Endothelial cell of umbilical vein (primary cell): ENCODE results near the gene CAMTA1. TPM values are rescaled to one million over a fixed set of nuclear protein-coding genes. Genes with fewer than 3 reads are reported as not detected.

ENCODE experiments used
- BruUV-seq: library from RNA; stranded (reverse); fragments of 400-500 nt; replicated peaks from 2 replicates; lab custom pipeline; 2021; lab: Mats Ljungman, UMichigan
- CTCF ChIA-PET: fragments of 300-600, 350-600 bp; sonication (Branson Sonifier 250); formaldehyde crosslinking; loops from one replicate; lab custom pipeline; 2021; ENCODE audit warnings: antibody characterized with exemption, inconsistent platforms; lab: Charles Lee
- POLR2A ChIA-PET: fragments of 300-600, 350-600 bp; sonication (Branson Sonifier 250); formaldehyde crosslinking; loops from one replicate; lab custom pipeline; 2021; ENCODE audit warnings: antibody characterized with exemption, inconsistent platforms; lab: Charles Lee
- DNase-seq: peaks from one replicate; pipeline ENCODE4 v3.0.0-alpha.2; 2011; ENCODE audit warnings: low read depth, low spot score
- FAIRE-seq: peaks from 2 replicates; lab custom pipeline; 2011; peaks lifted over from hg19 to GRCh38; lab: Jason Lieb, UNC
- H2AFZ ChIP-seq: 2 replicates; pipeline ENCODE4 v1.6.0; 2012; ENCODE audit warnings: low read depth, low read length, control low read depth, inconsistent platforms
- H3K27ac ChIP-seq: 2 replicates; pipeline ENCODE4 v1.5.1; 2011; ENCODE audit warnings: low read depth, mild to moderate bottlenecking, control low read depth, low read length, moderate library complexity; ENCODE audit not compliant: insufficient read depth
- H3K27me3 ChIP-seq, 2 experiments: 2 replicates each; pipeline versions ENCODE4 v1.6.0 to v1.6.1; 2011; ENCODE audit warnings: low read length in 2 of 2, mixed read lengths in 1 of 2; ENCODE audit not compliant: control insufficient read depth in 2 of 2, insufficient read depth in 2 of 2
- H3K36me3 ChIP-seq, 2 experiments: 2 replicates in 1 of 2; 3 replicates in 1 of 2; pipeline ENCODE4 v1.5.1; 2011; ENCODE audit warnings: low read length in 2 of 2, mild to moderate bottlenecking in 1 of 2, moderate library complexity in 1 of 2; ENCODE audit not compliant: control insufficient read depth in 2 of 2, insufficient read depth in 2 of 2; ENCODE audit errors: extremely low read depth in 1 of 2
- H3K4me1 ChIP-seq: 3 replicates; pipeline ENCODE4 v1.5.1; 2011; ENCODE audit warnings: mild to moderate bottlenecking, low read length; ENCODE audit not compliant: control insufficient read depth, insufficient read depth; ENCODE audit errors: extremely low read depth
- H3K4me2 ChIP-seq: 2 replicates; pipeline ENCODE4 v1.6.1; 2011; ENCODE audit warnings: low read length, control low read depth, mixed read lengths; ENCODE audit not compliant: insufficient read depth
- H3K4me3 ChIP-seq, 3 experiments: fragments of 200-600 bp in 1 of 3; sonication (generic), shearing (Covaris generic) in 1 of 3; replicated peaks in 1 of 3; 2 replicates each; pipeline ENCODE4 v1.5.1; 2011 to 2016; ENCODE audit warnings: control low read depth in 3 of 3, low read length in 3 of 3, mild to moderate bottlenecking in 2 of 3, inconsistent platforms in 1 of 3, low read depth in 1 of 3, moderate library complexity in 1 of 3; ENCODE audit not compliant: insufficient read depth in 1 of 3
- H3K79me2 ChIP-seq: 2 replicates; pipeline ENCODE4 v1.6.0; 2012; ENCODE audit warnings: low read length, inconsistent platforms; ENCODE audit not compliant: control insufficient read depth, insufficient read depth
- H3K9ac ChIP-seq: replicated peaks from 2 replicates; pipeline ENCODE3; 2011; ENCODE audit warnings: low read length, control low read depth; ENCODE audit not compliant: insufficient read depth; ENCODE audit errors: extremely low read depth
- H3K9me1 ChIP-seq: replicated peaks from 3 replicates; pipeline ENCODE4 v1.6.0; 2011; ENCODE audit warnings: mild to moderate bottlenecking, low read length; ENCODE audit not compliant: control insufficient read depth, insufficient read depth; ENCODE audit errors: extremely low read depth
- H3K9me3 ChIP-seq: replicated peaks from 2 replicates; pipeline ENCODE4 v1.5.1; 2012; ENCODE audit warnings: low read length, inconsistent platforms; ENCODE audit not compliant: control insufficient read depth, insufficient read depth
- H4K20me1 ChIP-seq: replicated peaks from 2 replicates; pipeline ENCODE3; 2011; ENCODE audit warnings: mild to moderate bottlenecking, low read length; ENCODE audit not compliant: control insufficient read depth, insufficient read depth; ENCODE audit errors: extremely low read depth
- CTCF ChIP-seq, 2 donors: IDR thresholded peaks; 1 replicate in 1 of 2; 2 replicates in 1 of 2; pipeline ENCODE4 v1.5.1; 2011; ENCODE audit warnings: low read length in 2 of 2, mild to moderate bottlenecking in 2 of 2, moderate library complexity in 2 of 2, control low read depth in 1 of 2, inconsistent platforms in 1 of 2, low read depth in 1 of 2; ENCODE audit not compliant: insufficient read depth in 1 of 2; ENCODE audit errors: extremely low read depth in 1 of 2
- EZH2 ChIP-seq: IDR thresholded peaks from 2 replicates; pipeline ENCODE4 v1.6.1; 2012; ENCODE audit warnings: borderline replicate concordance, low read depth, mild to moderate bottlenecking, moderate library complexity, low read length, inconsistent platforms; ENCODE audit not compliant: severe bottlenecking
- FOS ChIP-seq: IDR thresholded peaks from 2 replicates; pipeline ENCODE4 v1.6.1; 2011; ENCODE audit warnings: mild to moderate bottlenecking, low read length, moderate library complexity, borderline replicate concordance; ENCODE audit not compliant: insufficient read depth
- GATA2 ChIP-seq: IDR thresholded peaks from 2 replicates; pipeline ENCODE4 v1.7.0; 2011; ENCODE audit warnings: low read depth, mild to moderate bottlenecking, moderate library complexity, mixed read lengths, low read length; ENCODE audit not compliant: insufficient read length, insufficient read depth
- JUN ChIP-seq: IDR thresholded peaks from 2 replicates; pipeline ENCODE4 v1.6.1; 2011; ENCODE audit warnings: borderline replicate concordance, low read depth; ENCODE audit not compliant: insufficient read length, insufficient read depth
- MAX ChIP-seq: IDR thresholded peaks from 2 replicates; pipeline ENCODE4 v1.6.1; 2011; ENCODE audit not compliant: insufficient read depth, insufficient read length
- MYC ChIP-seq: IDR thresholded peaks from one replicate; pipeline ENCODE4 v1.6.1; 2011; ENCODE audit warnings: mild to moderate bottlenecking, low read depth, low read length
- POLR2A ChIP-seq: IDR thresholded peaks from 2 replicates; pipeline ENCODE4 v1.6.1; 2012; ENCODE audit warnings: low read depth, mild to moderate bottlenecking, control low read depth, low read length
- POLR2AphosphoS5 ChIP-seq: IDR thresholded peaks from 2 replicates; pipeline ENCODE4 v1.6.1; 2012; ENCODE audit warnings: low read depth, mild to moderate bottlenecking, control low read depth, low read length, moderate library complexity; ENCODE audit not compliant: insufficient read depth
- dilution Hi-C: fragments of 300-500 bp; cut with MboI; formaldehyde crosslinking; loops from one replicate; pipeline ENCODE4 v1.15.0; 2019; ENCODE audit warnings: low sequenced_read_pairs; ENCODE audit not compliant: extremely low pct_ligation_motif_present
- intact Hi-C: fragments of 100-400 bp; cut with micrococcal nuclease; formaldehyde crosslinking; loops from one replicate; pipeline ENCODE4 v1.10.0; 2022
- polyA plus RNA-seq, 4 experiments: library from polyadenylated mRNA; depleted of rRNA in 3 of 4; stranded (reverse) in 3 of 4; unstranded in 1 of 4; fragments of >200 nt; gene quantifications; 2 replicates each; pipeline versions ENCODE4 v1.2.1 to v1.2.3, GENCODE V29; 2011 to 2012; ENCODE audit warnings: missing spikeins in 1 of 4
- total RNA-seq: library from RNA; stranded (reverse); gene quantifications from 2 replicates; pipeline ENCODE4 v1.2.3, GENCODE V29; 2021

Gene CAMTA1
- total and polyA plus RNA-seq, 2 donors (not counting 3 experiments of a cell fraction or from before 2014, with no cell fraction given): 50.8 to 92.7 TPM

- no peak overlapping the region for H3K9ac ChIP-seq
- H3K4me1 ChIP-seq: no peaks in the 10 kb centered on the region
- no peak for DNase-seq
- intact Hi-C loops: no loop called here
- H3K9me1 ChIP-seq: no peaks in the 10 kb centered on the region
- H3K27ac ChIP-seq: no peak overlapping the region
- CTCF ChIA-PET: interaction anchor here (1.5 to 9.4 kb wide), 7 partner anchors 10 to 232 kb away, joined by 4 to 674 read pairs (median 52); no protein-coding TSS in a partner anchor
- H4K20me1 ChIP-seq: no peaks in the 10 kb centered on the region
- H3K79me2 ChIP-seq: no peaks in the 10 kb centered on the region
- no peak overlapping the region for H3K4me2 ChIP-seq
- H3K36me3 ChIP-seq: no peaks in the 10 kb centered on the region
- no peaks in the 10 kb centered on the region for H3K9me3 ChIP-seq
- no peak overlapping the region for H2AFZ ChIP-seq
- H3K4me3 ChIP-seq: no peak overlapping the region
- no peaks in the 10 kb centered on the region for H3K27me3 ChIP-seq
- no peak for FAIRE-seq
- dilution Hi-C loops: no loop called here
- TF ChIP-seq MYC (no peak), MAX (no peak), FOS (no peak), POLR2A (no peak), GATA2 (no peak), CTCF (IDR thresholded peaks at IDR 0.05; ENCODE audit: extremely low read depth in 1 of 2, insufficient read depth in 1 of 2, low read depth in 1 of 2, low read length in 2 of 2) (no peak), EZH2 (no peak), JUN (no peak), POLR2AphosphoS5 (no peak)
- no TSS peak for BruUV-seq
- POLR2A ChIA-PET: no interaction called here
Measured at GRCh38 chr1:7670334-7671145, 885.3 kb downstream of the CAMTA1 start.
